Left renal cortex interstitium (tissue), 4 donors: ENCODE data around the gene HEXD. TPM values are rescaled to one million over a fixed set of nuclear protein-coding genes. Genes with fewer than 3 reads are reported as not detected.
"Not testable (repeated sequence)": the region's sequence is repeated elsewhere in the genome, so short reads cannot be mapped to it uniquely, and the experiment has no call there.

Source experiments
- DNase-seq, 4 donors: peaks; one replicate each; pipeline ENCODE4 v3.0.0-alpha.2; 2013; ENCODE audit warnings: low read depth in 4 of 4, low spot score in 2 of 4, missing footprints in 1 of 4
- polyA plus RNA-seq, 4 donors: library from polyadenylated mRNA; unstranded; fragments of 120-200 nt; gene quantifications; one replicate each; pipeline ENCODE4 v1.2.1, GENCODE V29; 2013; ENCODE audit not compliant: insufficient read length in 4 of 4

The HEXD gene
- 10 to 100 TPM; 31.8 to 62.4 (median 42.6) TPM for polyA plus RNA-seq

GRCh38 chr17:82418001-82418986 is at the start of gene HEXD, which contains the start of gene OGFOD3:
HEXD (plus strand) TSS chr17:82418347; CDS start chr17:82419800, 1,453 bp downstream.
OGFOD3 (minus strand) TSS chr17:82418586; CDS start chr17:82418485, 101 bp downstream.
- peak; percentile 71 to 78 (median 75) for DNase-seq

GRCh38 chr17:82369211-82369610 is 48.9 kb upstream of the HEXD start:
- DNase-seq = no peak

GRCh38 chr17:82370471-82371332 is 47.4 kb upstream of the HEXD start:
- no peak for DNase-seq

GRCh38 chr17:82371333-82372248 is 46.6 kb upstream of the HEXD start, which contains the start of gene UTS2R:
UTS2R (plus strand) TSS chr17:82371765; CDS start chr17:82374325, 2,560 bp downstream.
- no peak for DNase-seq

- no peak for DNase-seq
Observed at GRCh38 chr17:82372249-82373071, 45.7 kb upstream of the HEXD start.

DNA sequence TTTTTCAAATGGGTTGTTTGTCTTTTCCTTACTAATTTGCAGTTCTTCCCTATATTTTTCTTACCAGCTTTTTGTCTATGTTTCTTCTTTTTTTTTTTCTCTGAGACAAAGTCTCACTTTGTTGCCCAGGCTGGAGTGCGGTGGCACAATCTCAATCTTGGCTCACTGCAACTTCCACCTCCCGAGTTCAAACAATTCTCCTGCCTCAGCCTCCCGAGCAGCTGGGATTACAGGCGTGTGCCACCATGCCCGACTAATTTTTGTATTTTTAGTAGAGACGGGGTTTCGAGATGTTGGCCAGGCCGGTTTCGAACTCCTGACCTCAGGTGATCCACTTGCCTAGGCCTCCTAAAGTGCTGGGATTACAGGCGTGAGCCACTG is 45.1 kb upstream of the HEXD start:
- DNase-seq = not testable (repeated sequence)

GRCh38 chr17:82373731-82374625 is 44.2 kb upstream of the HEXD start:
- DNase-seq = no peak

- DNase-seq = no peak
Observed at GRCh38 chr17:82374626-82375331, 43.4 kb upstream of the HEXD start.

GRCh38 chr17:82375359-82376041 is 42.6 kb upstream of the HEXD start:
- no peak for DNase-seq

- DNase-seq = no peak
Observed at GRCh38 chr17:82376042-82376730, 42.0 kb upstream of the HEXD start.

GRCh38 chr17:82377294-82377693 is 40.9 kb upstream of the HEXD start:
- DNase-seq = not testable (repeated sequence)

- DNase-seq = no peak
Observed at GRCh38 chr17:82377924-82378740, 40.0 kb upstream of the HEXD start.

GRCh38 chr17:82378741-82379021 is 39.5 kb upstream of the HEXD start:
- DNase-seq = no peak

- DNase-seq = no peak
Observed at GRCh38 chr17:82380860-82381702, 37.1 kb upstream of the HEXD start.

- DNase-seq = not testable (repeated sequence)
Observed at GRCh38 chr17:82381703-82382009, 36.5 kb upstream of the HEXD start.
